ENCODE data around the gene C8G. TPM values are rescaled to one million over a fixed set of nuclear protein-coding genes. Genes with fewer than 3 reads are reported as not detected.
A peak's percentile ranks its signal among the peaks of the same experiment; 100 is the strongest.

C8G gene
- total and polyA plus RNA-seq, 9 of the 15 experiments (the other 6 are each of a cell fraction or from before 2014, with no cell fraction given) = 0.35 to 5.9 (median 2.7) TPM; not detected in 2

GRCh38 chr9:136978073-136978864 lies 33.2 kb downstream of the C8G start:
- no TSS peak for BruUV-seq (replicated peaks)
- Histone ChIP-seq H3K4me2 (ENCODE audit: insufficient read depth, low read length) (peak overlapping the region; percentile 82), H3K36me3 (ENCODE audit: control insufficient read depth, insufficient read depth, low read length) (no peaks in the 10 kb centered on the region), H3K27me3 (ENCODE audit: control insufficient read depth in 2 of 2, insufficient read depth in 2 of 2, low read length in 2 of 2) (no peaks in the 10 kb centered on the region), H3K9me1 (ENCODE audit: control insufficient read depth, insufficient read depth, low read length) (no peaks in the 10 kb centered on the region), H3K4me3 (peak overlapping the region; percentile 54), H3K9ac (ENCODE audit: insufficient read depth in 1 of 2, low read depth in 2 of 2, low read length in 2 of 2) (peak overlapping the region; percentile 51 to 92; a peak in 3 of 4 replicates), H2AFZ (ENCODE audit: low read depth, low read length) (peak overlapping the region; percentile 97), H3K4me1 (replicated peaks in 1 of 2; ENCODE audit: control insufficient read depth in 2 of 2, insufficient read depth in 2 of 2, low read length in 2 of 2) (peaks cover 9 to 96% of the 10 kb centered on the region in 2 experiments; a peak in 4 of 5 replicates), H3K27ac (ENCODE audit: extremely low read depth, low read depth, low read length) (peak overlapping the region; percentile 59; the same call in 2 of the 3 replicates), H4K20me1 (replicated peaks; ENCODE audit: control insufficient read depth, insufficient read depth, low read length) (no peaks in the 10 kb centered on the region), H3K79me2 (ENCODE audit: control insufficient read depth, insufficient read depth, low read length) (no peaks in the 10 kb centered on the region), H3K9me3 (replicated peaks; ENCODE audit: control insufficient read depth, insufficient read depth, low read depth, low read length) (no peaks in the 10 kb centered on the region)
- in situ Hi-C loops (cut with MboI) = no loop called here
- peak; percentile 81 for ATAC-seq
- FAIRE-seq = peak; percentile 19
- CTCF ChIA-PET (ENCODE audit: low intra/inter-chr PET ratio) = no interaction called here
- peak; percentile 89 to 100 (median 100) for DNase-seq (ENCODE audit: extremely low read depth in 1 of 4, low spot score in 3 of 4)
- under 1% methylated on average over 31 of the region's 78 CpGs for WGBS (ENCODE audit: insufficient coverage, low coverage, missing lambda C conversion rate)
- POLR2A ChIA-PET = interaction anchor here (0.6 to 1.5 kb wide), 4 partner anchors 11 to 265 kb away, joined by 3 to 5 read pairs (median 4); no protein-coding TSS in a partner anchor
- intact Hi-C loops (cut with micrococcal nuclease) = no loop called here
- TF ChIP-seq ZNF561 (CRISPR knock-in tag; conservative IDR thresholded peaks at IDR 0.05) (no peak), E2F8 (IDR thresholded peaks at IDR 0.05; ENCODE audit: low read depth, partially characterized antibody) (peak; percentile 28), L3MBTL2 (IDR thresholded peaks at IDR 0.05) (peak; percentile 84), TEAD1 (CRISPR knock-in tag; IDR thresholded peaks at IDR 0.05) (0 out of 4 replicates have a peak, but pooled peaks of 1 of the 2 experiments have one; percentile 56), FOXA3 (CRISPR knock-in tag; conservative IDR thresholded peaks at IDR 0.05 in 1 of 2, IDR thresholded peaks at IDR 0.05 in 1 of 2) (no peak), CXXC5 (CRISPR knock-in tag; IDR thresholded peaks at IDR 0.05) (peak; percentile 65), ATF7 (IDR thresholded peaks at IDR 0.05) (peak; percentile 23; the same call in 1 of the 2 replicates), CTBP1 (IDR thresholded peaks at IDR 0.05; ENCODE audit: borderline replicate concordance) (peak; percentile 74)
- TF ChIP-seq, protein P1, sequence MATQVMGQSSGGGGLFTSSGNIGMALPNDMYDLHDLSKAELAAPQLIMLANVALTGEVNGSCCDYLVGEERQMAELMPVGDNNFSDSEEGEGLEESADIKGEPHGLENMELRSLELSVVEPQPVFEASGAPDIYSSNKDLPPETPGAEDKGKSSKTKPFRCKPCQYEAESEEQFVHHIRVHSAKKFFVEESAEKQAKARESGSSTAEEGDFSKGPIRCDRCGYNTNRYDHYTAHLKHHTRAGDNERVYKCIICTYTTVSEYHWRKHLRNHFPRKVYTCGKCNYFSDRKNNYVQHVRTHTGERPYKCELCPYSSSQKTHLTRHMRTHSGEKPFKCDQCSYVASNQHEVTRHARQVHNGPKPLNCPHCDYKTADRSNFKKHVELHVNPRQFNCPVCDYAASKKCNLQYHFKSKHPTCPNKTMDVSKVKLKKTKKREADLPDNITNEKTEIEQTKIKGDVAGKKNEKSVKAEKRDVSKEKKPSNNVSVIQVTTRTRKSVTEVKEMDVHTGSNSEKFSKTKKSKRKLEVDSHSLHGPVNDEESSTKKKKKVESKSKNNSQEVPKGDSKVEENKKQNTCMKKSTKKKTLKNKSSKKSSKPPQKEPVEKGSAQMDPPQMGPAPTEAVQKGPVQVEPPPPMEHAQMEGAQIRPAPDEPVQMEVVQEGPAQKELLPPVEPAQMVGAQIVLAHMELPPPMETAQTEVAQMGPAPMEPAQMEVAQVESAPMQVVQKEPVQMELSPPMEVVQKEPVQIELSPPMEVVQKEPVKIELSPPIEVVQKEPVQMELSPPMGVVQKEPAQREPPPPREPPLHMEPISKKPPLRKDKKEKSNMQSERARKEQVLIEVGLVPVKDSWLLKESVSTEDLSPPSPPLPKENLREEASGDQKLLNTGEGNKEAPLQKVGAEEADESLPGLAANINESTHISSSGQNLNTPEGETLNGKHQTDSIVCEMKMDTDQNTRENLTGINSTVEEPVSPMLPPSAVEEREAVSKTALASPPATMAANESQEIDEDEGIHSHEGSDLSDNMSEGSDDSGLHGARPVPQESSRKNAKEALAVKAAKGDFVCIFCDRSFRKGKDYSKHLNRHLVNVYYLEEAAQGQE (IDR thresholded peaks at IDR 0.05; ENCODE audit: borderline replicate concordance) = no peak
- TF ChIP-seq, protein P1 (CRISPR knock-in tag; IDR thresholded peaks at IDR 0.05; ENCODE audit: low read depth) = 0 out of 2 replicates have a peak, but pooled peaks have one; percentile 35
